GM19452 (cell line): Measurements from ENCODE around the gene PEDS1.
A peak's percentile ranks its signal among the peaks of the same experiment; 100 is the strongest.
"Not testable (repeated sequence)": the region's sequence is repeated elsewhere in the genome, so short reads cannot be mapped to it uniquely, and the experiment has no call there.

Experiments used
- ATAC-seq: cut with Tn5 transposase; IDR thresholded peaks from one replicate; pipeline ENCODE4 v1.9.1; 2021; ENCODE audit not compliant: unreplicated experiment

PEDS1 gene

DNA sequence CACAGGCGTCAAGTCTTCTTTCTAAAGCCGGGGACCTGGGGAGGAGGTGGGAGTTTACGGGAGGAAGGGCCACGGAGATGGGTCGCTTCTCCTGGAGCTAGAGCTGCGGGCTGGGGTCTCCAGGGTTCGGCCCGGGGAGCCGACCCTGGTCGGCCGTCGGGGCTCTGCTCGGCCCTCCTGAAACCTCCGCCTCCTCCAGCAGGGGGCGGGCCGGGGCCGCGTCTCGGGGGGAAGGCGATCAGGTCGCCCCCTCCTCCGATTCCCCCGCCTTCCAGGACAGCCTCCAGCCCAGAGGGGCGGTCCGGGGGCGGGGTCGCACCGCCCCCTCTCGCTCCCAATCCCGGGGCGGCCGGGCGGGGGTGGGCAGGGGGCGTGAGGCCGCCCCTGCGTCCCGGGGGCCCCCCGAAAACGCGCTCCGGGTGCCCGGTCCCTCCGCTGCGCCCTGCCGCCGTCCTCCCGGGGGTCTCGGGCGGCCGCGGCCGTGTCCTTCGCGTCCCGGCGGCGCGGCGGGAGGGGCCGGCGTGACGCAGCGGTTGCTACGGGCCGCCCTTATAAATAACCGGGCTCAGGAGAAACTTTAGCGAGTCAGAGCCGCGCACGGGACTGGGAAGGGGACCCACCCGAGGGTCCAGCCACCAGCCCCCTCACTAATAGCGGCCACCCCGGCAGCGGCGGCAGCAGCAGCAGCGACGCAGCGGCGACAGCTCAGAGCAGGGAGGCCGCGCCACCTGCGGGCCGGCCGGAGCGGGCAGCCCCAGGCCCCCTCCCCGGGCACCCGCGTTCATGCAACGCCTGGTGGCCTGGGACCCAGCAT is 36.9 kb upstream of the PEDS1 start, which contains the start of gene CEBPB:
TSS of gene CEBPB (plus strand) at position 580 of the 814 bp plus-strand sequence. CDS start at position 784, 204 bp downstream.
- peak; percentile 43 for ATAC-seq

DNA sequence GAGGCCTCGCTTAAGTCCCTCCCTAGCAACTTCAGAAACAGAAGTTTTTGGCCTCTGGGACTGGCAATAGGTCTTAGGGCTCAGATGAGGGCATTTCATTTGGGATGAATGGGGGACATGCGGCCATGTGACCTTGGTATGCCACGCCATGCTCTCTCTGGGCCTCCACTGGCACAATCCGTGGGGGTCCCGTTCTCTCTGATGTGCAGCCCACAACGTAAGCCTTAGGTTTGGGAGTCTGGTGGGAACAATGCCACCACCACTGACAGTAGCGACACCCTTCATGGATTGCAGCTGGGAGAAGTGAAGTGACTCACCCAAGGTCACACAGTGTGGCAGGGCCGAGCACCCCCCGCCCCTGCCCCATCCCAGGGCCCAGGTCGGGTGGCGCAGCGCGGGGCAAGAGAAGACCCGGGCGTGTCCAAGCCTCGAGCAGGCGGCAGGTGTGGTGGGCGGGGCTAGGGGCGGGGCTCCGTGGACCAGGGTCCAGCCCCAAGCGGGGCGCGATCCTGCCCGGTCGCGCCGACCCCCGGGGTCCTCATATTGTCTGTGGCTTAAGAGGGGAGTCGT is 36.2 kb upstream of the PEDS1 start:
- ATAC-seq, result no peak

DNA sequence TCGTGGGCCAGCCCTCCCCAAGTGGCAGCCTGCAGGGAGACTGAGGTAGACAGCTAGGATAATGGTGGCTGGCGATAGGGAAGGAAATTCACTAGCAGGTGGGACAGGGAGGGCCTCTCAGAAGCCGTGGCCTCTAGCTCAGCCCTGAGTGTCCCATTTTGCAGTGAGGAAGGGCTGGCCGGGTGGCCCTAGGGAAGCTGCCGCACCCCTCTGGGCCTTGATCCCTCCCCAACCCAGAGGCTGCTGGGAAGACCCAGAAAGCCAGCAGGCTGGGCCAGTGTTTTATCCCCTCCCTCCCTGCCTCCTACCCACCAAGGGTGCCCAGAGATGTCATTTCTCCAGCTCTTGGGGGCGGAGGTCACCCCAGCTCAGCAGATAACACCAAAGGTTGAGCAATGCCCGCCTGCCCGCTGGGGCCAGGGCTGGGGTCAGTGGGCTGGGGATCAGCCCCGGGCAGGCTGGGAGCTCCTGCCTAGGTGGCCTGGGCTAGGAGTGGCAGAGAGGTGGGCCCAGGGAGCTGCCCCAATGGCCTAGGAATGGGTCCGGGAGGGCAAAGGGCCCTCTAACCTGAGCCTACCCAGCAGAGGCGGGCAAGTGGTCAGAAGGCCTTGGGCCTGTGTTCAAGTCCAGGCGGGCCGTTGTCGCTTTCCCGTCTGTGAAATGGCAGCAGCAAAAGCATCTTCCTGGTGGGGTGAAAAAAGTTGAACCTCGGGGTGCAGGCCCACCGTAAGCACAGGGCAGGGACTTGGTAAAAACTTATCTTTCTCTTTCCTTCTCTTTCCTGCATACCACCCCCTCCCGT is 35.6 kb upstream of the PEDS1 start:
- ATAC-seq, result no peak

DNA sequence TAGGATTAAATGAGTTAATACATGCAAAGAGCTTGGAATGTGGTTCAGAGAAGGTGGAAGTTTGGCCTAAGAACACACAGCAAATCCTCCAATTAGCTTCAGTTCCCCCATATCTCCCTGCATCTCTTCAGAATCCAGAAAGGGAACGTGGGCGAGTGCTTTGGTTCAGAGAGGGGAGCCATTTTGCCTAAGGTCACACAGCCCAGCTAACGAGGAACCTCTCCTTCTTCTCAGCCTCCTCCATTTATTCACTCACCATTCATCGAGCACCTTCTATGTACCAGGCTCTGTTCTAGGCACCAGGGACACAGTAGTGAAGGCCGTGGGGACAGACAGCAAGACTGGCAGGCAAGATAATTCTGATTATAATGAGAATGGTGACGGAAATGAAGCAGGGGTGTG is 34.8 kb upstream of the PEDS1 start:
- ATAC-seq, result no peak

DNA sequence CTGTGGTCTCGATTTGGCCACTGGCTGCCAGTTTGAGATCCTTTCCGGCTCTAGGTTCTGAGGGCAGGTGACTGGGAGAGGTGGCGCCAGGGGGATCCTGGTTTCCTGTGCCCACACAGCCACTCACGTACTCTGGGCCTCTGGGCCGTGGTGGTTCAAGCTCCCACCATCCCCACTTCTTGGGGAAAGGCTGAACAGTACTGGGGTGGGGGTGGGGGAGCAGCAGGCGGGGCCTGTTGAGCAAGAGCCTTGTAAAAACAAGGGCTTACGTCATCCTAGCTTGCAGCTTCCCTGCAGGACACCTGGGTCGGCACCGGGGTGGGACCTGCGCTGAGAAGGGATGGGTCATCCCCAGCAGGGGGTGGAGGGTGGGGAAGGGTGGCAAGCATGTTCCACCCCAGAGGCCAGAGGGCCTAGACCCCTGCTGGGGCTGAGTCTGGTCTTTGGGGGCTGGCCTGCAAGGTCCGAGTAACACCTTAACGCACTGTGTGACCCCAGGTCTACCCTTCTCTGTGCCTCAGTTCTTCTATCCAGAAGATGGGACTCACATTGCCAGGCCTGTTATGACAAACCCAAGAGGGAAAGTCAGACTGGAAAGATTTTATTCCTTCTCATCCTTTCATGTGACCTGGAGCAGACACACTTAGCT is 34.0 kb upstream of the PEDS1 start:
- ATAC-seq, result no peak

DNA sequence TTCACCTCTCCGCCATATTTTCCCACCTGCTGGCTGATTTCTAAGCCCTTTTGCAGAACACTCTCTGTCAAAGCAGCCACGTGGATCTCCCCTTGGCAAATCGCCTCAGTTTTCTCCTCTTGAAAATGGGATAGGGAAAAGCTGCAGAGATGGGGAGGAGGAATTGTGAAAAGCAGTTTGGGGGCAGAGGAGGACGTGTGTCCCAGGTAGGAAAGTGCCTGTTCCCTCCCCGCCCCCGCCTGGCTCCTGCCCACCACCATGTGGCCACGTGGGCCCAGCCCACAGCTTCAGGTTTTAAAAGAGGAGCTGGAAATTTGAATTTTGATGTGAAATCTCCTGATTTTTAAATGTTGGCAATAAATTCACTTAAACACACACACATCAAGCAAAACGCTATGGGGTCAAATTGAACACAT is 33.5 kb upstream of the PEDS1 start:
- ATAC-seq, result no peak

DNA sequence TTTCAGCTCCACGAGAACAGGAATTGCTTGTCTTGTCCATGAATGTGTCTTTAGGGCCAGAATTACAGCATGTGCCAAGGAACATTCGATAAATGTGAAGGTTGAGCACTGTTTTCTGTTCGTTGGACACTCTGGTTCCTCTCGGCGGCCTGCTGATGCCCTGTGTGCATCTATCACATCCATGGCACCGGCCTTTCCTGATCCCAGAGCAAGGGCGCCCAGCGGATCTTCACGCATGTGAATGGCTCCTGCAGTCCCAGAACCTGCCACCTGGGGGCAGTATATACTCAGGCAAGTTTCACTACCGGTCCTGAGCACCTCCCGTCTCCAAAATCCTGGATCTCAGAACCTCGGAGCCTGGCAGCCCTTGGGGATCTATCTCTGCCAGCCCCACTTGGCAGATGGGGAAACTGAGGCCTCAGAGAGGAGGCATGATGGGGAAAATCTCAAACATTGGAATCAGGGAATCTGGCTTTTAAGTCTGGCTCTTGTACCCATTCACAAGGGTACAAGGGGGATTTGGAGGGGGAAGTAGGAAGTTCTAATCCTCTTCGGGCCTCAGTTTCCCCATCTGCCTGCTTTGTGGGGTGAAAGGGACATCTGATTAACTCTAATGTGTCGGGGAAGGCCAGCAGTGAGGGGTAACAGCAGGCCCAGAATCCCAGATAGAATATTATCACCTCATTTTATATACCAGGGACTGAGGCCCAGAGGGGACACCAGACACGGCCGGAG is 32.8 kb upstream of the PEDS1 start:
- no peak for ATAC-seq

DNA sequence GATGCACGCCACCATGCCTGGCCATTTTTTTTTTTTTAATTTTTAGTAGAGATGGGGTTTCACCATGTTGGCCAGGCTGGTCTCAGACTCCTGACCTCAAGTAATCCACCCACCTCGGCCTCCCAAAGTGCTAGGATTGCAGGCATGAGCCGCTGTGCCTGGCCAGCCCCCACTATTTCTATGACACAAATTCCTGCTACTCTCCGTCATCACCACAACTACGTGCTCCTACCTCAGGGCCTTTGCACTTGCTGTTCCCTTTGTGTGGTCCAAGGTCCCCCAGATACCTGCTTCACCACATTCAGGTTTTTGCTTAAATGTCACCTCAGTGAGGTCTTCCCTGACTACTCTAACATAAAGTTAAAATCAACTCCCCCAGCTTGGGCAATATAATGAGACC is 31.9 kb upstream of the PEDS1 start:
- no peak for ATAC-seq

DNA sequence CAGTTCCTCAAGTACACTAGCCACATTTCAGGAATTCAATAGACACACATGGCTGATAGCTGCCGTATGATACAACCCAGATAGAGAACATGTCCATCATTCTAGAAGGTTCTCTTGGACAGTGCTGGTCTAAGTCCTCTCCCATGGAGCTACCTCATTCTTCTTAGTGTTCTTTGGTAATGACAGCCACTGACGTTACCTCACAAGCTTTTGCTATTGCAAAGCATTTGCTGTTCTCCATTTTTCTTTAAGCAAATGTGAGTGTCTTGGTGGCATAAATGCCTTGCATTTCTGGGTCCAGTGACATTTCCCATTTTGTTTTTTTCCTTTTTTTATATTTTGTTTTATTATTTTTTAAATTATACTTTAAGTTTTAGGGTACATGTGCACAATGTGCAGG is 28.8 kb upstream of the PEDS1 start:
- no peak for ATAC-seq

DNA sequence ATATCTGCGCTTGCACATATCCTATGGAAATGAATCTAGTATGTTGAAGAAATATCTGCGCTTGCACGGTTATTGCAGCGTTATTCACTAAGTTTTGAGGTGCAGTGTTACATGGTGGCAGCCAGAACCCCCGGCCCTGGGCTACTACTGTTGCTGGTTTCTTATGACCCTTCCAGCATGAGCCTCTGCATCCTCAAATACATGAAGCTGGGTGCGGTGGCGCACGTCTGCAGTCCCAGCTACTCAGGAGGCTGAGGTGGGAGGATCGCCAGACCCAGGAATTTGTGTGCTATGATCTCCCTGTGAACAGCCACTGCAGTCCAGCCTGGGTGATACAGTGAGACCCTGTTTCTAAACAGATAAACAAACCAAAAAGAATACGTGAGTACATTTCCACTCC is 27.8 kb upstream of the PEDS1 start:
- no peak for ATAC-seq

DNA sequence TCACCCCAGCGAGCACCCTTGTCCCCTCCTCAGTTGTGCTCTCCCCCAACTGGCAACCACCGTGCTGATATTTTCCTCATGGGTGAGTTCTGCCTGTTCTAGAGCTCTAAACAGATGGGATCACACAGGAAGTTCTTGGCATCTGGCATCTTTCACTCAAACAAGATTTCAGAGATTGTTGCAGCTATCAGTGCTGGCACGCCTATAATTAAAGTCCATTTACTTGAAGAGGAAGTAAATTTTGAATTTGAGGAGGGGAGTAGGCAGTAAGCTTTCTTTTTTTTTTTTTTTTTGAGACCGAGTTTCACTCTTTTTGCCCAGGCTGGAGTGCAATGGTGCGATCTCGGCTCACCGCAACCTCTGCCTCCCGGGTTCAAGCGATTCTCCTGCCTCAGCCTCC is 25.1 kb upstream of the PEDS1 start:
- ATAC-seq, result not testable (repeated sequence)

DNA sequence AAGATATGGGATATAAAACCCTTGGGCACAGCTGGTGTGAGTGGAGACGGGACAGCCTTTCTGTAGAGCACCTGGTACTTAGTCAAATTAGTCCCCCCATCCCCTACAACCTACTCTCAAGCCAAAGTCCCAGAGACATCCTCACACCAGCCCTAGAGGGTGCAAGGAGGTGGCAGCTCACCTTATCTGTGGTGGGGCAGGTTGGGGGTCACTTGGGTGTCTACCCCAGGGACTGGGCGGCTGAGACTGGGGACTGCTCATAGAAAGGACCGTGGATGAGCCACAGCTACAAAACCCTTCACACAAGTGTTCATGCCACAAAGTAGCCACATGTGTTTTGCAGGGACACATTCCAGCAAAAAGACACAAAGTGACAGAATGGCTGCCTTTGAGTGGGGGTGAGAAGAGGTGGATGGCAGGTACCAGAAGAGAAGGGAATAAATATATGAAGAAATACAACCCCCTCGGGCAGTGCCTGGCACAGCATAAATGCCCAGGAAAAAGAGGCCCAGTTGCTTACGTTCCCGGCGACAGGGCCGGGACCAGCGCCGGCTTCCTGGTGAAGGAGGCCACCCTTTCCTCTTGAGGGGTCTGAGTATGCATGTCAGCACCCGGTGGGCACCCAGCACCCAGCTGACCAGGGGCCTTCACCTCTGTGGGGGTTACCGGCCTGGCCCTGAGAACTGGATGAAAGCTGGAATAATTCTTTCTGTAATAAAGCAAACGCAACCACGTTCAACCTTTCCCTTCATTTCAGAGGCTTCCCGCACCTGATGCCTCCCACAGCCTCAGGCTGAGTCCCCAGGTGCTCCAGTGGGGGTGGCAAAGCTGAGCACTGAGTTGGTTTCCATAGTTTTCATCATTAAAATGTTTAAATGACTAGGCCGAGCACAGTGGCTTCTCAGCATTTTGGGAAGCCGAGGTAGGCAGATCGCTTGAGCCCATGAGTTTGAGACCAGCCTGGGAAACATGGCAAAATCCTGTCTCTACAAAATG is 22.7 kb upstream of the PEDS1 start:
- no peak for ATAC-seq

DNA sequence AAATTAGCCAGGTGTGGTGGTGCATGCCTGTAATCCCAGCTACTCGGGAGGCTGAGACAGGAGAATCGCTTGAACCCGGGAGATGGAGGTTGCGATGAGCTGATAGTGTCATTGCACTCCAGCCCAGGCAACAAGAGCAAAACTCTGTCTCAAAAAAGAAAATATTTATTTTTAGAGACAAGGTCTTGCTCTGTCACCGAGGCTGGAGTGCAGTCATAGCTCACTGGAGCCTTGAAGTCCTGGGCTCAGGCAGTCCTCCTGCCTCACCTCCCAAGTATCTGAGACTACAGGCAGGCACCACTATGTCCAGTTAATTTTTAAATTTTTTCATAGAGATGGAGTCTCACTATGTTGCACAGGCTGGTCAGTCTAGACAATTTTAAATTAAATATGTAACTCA is 20.9 kb upstream of the PEDS1 start:
- no peak for ATAC-seq

DNA sequence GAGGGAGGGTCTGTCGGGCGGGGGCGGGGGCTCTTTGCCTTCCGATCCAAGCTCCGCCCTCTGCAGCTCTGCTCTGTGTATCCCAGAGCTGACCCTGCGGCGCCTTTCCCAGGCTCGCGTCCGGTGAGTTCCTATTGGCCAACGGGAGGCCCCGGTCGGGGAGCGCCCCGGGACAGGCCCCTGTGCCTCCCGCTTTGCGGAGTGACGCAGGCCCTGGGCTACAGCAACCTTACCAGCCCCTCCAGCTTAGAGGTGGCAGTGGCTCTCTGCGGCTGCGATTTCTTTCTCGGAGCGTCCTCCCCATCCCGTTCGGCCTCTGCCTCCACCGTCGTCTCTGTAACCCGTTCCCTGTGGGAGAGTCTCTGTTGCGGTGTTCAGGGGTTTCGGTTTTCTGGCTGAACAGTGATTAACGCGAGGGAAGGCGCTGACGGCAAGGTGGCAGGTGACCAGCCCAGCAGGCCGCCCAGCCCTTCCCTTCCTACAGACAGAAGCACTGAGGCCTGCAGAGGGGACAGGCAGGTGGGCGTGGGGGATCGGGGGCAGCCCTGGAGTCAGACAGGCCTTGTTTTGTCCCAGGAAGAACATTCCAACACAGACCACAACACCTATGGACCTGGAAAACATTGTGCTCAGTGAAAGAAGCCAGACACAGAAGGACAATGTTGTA is 19.0 kb upstream of the PEDS1 start:
- no peak for ATAC-seq

DNA sequence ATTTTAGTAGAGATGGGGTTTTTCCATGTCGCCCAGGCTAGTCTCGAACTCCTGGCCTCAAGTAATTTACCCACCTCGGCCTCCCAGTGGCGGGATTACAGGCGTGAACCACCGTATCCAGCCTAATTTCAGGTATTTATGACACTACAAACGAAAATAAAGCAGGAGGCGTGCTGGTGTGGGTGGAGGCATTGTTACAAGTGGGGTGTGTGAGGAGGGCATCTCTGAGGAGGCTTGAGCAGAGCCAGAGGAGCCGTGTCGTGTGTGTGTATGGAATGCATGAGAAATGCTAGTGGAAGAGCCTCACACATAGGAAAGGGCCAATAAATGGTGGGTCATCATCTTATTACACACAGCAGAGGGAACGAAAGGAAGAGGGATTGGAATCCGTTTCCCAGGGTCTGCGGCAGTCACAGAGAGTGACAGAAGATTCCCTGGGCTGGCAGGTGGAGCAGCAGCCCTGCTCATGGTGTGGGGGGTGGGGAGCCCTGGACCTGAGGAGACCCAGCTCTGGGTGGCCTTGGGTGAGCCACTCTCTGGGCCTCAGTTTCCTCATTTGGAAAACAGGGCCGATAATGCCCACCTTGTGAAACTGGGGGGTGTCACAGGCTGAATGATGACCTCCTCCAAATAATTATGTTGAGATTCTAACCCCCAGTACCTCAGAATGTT is 17.2 kb upstream of the PEDS1 start:
- ATAC-seq, result no peak

DNA sequence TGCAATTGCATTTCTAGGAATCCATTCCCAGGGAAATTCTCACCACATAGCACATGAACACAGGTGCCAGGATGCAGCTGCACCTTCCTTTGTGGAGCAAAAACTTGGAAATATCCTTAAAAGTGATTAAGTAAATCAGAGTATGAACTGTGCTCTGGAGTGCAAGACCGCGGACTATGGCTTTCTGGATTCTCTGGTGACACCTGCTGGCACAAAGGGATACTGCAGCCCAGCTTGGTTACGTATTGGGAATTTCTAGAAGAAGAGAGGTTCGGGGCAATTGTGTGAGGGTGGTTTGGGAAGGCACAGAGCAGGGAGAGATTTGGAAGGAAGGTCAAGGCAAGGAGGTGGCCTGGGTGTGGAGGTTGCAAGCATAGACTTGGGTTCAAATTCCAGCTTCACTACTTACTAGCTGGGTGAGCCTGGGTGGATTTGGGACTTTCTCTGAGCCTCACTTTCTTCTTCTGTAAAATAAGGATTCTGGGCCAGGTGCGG is 15.9 kb upstream of the PEDS1 start:
- no peak for ATAC-seq

DNA sequence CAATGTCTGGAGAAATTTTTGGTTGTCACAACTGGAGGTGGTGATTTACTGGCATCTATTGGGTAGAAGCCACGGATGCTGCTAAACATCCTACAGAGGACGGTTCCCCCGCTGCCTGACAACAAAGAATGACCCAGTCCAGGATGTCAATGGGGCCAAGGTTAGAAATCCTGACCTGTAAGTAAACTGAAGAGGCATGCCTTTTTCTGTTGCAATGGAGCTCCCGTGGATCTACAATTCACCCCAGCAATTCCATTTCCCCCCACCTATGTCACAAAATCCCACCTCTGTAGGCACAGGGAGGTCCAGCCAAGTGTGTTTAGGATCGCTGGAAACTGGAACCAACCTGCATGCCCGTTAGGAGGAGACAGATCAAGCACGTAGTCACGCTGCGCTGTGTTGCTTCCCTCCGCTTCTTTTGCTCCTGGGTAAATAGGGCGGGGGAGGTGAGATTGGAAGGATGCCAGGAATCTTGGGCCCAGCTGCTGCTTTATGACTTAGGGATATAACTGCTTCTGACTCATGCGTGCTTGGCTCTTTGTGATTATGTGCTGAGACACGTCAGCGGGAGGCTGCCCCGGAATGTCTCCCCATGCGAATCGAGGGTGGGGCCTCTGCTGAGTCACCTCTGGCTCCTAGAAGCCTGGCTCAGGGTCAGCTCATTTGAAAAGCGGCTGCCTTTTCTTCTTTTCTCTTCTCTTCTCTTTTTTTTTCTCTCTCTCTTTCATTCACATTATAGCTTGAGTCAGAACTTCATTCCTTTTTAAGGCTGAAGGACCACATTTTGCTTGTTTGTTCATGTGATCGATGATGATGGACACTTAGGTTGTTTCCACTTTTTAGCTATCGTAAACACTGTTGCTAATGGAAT is 12.4 kb upstream of the PEDS1 start:
- peak; percentile 89 for ATAC-seq
